HPDE6-E6E7 (cell line): Measurements from ENCODE around the gene GALE.
"Not testable (repeated sequence)": the region's sequence is repeated elsewhere in the genome, so short reads cannot be mapped to it uniquely, and the experiment has no call there.

Experiments used
- DNase-seq: peaks from one replicate; pipeline ENCODE4 v3.0.0; 2011; ENCODE audit warnings: missing footprints; ENCODE audit errors: extremely low spot score

Gene GALE

DNA sequence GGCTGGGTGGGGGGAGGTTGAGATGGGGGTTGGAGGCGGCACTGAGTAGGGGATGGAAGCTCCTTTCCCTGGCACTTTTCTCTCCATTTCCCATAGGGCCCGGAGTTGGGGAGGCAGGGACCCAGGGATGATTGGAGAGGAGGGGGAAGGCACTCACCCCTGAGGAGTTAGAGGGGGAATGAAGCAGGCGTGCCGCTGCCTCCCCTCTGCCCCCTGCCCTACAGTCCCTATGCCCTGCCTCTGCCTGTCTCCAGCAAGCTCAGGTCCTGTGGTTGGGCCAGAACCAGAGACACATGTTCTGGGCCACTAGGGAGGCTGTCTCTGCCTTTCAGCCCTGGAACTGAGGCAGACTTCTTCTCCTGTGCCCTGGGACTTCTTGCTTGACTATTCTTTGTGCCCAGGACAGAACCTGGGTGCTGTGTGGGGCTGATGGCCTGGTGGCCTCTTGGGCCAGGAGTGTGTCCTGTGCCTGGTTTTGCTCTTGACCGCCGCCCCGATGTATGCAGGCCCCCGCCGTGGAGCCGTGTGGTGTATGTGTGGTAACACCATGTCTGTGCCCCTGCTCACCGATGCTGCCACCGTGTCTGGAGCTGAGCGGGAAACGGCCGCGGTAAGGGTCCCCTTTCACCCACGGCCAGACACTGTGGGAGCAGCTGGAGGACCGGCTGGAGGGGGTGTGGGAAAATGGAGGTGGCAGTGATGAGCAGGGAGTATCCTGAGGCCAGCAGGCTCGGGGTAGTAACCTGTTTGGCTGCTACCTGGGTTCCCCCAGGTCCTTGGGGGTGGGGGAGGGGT is 8.2 kb downstream of the GALE start:
- DNase-seq = no peak

GRCh38 chr1:23791516-23792047 is 9.0 kb downstream of the GALE start:
- DNase-seq = peak; percentile 54

DNA sequence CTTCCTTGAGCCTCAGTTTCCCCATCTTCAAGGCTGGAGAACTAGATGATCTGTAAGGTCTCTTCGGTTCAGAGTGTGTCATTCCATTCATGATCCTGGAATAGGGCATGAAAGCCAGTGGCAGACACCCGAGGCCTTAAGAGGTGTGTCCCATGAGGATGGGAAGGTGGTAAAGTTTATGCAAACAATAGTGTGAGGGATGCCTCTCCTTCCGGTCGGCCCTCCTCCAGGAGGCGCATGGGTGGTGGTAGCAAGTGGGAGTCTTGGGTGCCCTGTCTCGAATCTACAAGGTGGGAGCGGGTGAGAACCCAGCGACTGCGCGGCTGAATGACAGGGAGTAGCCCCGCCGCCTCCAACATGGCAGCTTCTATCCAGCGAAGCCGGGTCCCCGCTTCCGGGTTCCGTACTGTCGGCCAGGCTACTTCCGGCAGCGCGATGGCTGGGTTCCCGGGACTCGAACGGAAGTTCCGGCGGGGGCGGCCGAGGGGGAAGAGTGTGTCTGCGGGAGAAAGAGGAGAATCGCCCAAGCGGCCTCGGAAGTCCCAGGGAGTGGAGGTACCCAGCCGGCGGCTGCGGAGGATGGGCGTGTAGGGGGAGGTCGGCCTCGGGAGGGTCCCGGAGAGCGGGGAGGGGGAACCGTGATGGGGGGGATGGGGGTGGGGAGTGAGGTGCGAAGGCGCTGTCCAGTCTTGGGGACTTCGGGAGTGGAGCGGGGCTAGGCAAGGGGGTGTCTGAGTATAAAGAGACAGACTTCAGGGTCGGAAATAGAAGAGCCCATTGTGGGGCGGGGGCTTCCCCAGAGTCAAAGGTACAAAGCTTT is 9.6 kb downstream of the GALE start, which contains the start of gene LYPLA2:
Gene LYPLA2, plus strand, starts transcription at position 450 of the 820 bp plus-strand sequence. CDS start 1,538 bp downstream, outside the sequence.
- peak; percentile 81 for DNase-seq

GRCh38 chr1:23788695-23789094 is 11.9 kb downstream of the GALE start:
- no peak for DNase-seq

DNA sequence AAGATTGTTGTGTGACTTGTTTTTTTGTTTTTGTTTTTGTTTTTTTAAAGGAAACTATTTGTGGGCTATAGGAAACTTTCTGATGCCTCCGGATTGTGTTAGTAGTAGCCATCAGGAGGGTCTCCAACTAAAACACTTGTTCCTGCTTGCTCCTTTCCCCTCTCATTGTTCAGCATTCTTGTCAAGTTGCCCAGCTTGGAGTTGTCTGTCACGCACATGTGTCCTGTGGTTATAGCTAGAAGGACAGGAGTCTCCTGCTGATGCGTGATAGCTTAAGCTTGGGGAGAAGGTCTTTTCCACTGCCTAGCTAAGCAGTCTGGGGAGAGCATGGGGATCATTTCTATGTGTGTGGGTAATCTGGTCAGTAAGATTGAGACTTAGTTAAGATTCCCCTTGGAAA is 12.9 kb downstream of the GALE start:
- no peak for DNase-seq

- no peak for DNase-seq
Observed at GRCh38 chr1:23784846-23785245, 15.7 kb downstream of the GALE start.

- not testable (repeated sequence) for DNase-seq
Observed at GRCh38 chr1:23783141-23783540, 17.4 kb downstream of the GALE start.

DNA sequence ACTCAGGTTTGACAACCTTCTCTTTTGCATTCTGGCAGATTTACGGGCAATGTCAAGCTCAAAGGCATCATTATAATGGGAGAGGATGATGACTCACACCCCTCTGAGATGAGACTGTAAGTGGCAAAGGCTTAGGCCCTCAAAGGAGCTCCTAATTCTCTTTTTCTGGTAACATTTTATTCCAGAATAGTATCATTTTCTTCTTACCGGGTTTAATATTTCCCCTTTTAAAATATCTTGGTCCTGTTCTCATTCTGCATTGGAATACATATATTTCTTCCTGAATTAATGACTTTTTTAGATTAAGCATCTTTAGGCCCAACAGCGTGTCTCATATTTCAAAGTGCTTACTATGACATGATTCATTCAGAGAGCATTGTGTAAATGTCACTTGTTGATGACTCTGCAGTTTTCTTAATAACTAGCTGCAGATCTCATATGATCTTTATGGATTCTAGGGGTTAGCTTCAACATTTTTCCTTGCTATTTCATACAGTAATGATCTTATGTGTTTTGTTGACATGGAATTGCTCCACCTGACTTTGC is 20.7 kb downstream of the GALE start:
- DNase-seq = no peak

DNA sequence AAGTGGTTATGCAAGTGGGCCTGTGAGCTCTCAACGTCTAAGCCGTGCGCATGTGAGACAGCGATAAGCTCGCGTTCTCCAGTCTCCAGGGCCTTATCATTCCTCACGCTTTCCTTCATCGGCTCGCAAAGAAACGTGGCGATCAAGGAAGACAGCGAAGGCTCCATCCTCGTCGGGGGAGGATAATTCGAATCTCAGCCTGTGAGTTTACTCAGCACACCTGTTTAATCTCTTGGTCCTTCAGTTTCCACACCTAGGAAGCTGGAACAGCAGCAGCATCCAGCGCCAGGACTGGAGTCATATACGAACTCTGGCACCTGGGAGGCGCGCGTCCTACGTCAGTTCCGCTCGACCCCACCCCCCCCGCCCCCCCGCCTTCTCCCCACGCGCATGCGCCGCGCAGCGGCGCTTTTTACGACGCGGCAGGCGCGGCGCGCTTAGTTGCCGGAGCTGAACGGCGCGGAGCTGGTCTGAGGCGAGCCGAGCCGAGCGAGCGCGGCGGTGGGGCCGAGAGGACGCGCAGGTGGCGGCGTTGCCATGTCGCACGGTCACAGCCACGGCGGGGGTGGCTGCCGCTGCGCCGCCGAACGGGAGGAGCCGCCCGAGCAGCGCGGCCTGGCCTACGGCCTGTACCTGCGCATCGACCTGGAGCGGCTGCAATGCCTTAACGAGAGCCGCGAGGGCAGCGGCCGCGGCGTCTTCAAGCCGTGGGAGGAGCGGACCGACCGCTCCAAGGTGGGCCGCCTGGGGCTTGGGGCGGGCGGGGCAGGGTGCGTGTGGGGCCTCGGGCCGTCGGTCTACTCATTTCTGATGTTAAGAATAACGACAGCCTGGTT is 22.4 kb downstream of the GALE start, which contains the start of gene PITHD1:
Gene PITHD1, plus strand, starts transcription at position 440 of the 836 bp plus-strand sequence. Its CDS starts 98 bp downstream, at position 538.
- peak; percentile 93 for DNase-seq

DNA sequence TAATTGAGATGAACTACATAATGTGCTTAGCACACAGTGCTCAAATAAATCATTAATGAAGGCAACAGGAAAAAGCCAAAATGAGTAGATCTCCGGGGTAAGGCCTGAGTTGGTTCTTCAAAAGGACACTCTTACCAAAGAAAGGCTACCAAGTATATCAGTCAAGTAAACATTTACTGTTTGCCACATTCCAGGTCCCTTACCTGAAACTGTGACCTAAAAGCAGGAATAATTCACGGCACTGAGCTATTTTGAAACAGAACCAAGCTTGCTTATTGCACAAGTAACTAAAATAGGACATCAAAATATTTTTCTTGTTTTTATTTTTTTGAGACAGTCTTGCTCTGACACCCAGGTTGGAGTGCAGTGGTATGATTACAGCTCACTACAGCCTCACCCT is 24.3 kb downstream of the GALE start:
- no peak for DNase-seq

GRCh38 chr1:23774174-23774880 is 26.2 kb downstream of the GALE start:
- no peak for DNase-seq

- no peak for DNase-seq
Observed at GRCh38 chr1:23772854-23773242, 27.7 kb downstream of the GALE start.

DNA sequence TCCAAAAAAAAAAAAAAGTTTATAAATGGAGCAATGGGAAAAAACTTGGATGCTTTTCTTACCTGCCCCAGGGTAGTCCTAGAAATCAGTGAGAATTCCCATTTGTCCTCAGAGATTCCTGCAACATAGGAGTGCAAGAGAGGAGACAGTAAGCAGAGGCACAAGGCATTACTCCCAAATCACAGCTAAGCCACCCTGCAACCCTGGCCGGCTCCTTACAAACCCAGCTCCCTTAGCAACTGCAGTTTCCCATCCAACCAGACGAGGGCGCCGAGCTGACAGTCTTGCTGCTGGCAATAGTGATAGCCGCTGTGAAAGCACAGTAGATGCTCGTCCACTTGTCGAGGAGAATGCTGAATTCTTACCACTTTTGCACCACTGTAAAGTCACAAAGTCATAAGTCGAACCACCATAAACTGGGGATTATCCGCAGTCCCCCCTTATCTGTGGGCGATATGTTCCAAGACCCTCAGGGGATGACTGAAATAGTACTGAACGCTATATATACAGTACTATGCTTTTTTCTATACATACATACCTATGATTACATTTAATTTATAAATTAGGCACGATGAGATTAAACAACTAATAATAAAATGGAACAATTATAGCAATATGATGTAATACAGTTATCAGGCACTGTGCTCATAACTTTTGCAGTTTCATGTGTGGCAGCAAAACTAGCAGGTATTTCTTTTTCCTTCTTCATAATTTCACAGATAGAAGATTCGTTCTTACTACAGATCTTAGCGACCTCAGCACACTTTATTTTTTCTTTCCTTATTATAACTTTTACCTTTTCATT is 28.3 kb downstream of the GALE start:
- DNase-seq = peak; percentile 70

- DNase-seq = no peak
Observed at GRCh38 chr1:23768733-23769132, 31.8 kb downstream of the GALE start.

- no peak for DNase-seq
Observed at GRCh38 chr1:23763041-23763577, 37.4 kb downstream of the GALE start.

DNA sequence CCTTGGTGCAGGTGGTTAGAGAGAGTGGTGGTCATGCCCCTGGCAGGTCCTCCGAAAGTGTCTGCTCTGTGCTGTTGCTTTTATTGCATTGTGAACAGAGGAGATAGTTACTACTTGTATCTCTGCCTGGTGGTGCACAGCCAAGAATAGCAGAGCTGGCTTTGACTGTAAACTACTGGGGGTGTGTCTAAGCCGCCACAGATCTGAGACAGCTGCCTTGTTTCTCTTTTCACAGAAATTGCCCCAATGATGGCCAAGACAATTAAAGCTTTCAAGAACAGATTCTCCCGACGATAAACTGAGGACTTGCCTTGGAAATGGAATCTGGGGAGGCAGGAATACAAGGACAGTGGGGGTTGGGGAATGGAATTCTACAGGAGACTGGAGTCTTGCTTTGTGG is 41.3 kb downstream of the GALE start:
- DNase-seq = no peak

DNA sequence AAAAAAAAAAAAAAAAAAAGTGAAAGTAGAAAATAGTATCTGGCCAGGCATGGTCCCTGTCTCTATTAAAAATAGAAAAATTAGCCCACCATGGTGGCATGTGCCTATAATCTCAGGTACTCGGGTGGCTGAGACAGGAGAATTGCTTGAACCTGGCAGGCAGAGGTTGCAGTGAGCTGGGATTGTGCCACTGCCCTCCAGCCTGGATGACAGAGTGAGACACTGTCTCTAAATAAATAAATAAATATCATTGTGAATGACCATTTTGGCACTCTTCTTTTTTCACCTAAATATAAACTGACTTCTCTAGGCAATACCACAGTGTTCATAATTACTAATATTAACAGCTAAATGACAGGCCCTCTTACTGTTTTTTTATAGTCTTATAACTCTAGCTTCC is 42.7 kb downstream of the GALE start:
- DNase-seq = no peak

DNA sequence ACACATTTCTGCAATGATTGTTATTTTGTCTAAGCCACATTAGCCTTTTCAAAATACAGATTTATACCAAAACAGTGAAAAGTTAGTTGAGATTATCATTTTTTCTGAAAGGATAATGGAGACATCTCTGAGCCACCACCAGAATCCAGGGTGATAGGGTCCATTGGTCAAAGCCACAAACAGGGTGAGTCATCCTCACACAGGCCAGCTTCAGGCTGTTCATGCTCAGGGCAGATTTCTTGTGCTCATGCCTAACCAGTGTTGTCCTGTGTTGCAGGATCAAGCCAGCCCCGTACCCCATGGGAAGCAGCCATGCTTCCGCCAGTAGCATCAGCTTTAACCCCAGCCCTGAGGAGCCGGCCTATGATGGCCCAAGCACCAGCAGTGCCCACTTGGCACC is 43.9 kb downstream of the GALE start:
- no peak for DNase-seq

GRCh38 chr1:23752909-23753308 is 47.6 kb downstream of the GALE start:
- DNase-seq = no peak

GRCh38 chr1:23751815-23752200 is 48.7 kb downstream of the GALE start:
- DNase-seq = no peak
